Right hindlimb (tissue), 1 donor: Measurements from ENCODE around the gene TNFSF10.
"Not testable (repeated sequence)": the region's sequence is repeated elsewhere in the genome, so short reads cannot be mapped to it uniquely, and the experiment has no call there.

Experiments
- DNase-seq: peaks from one replicate; pipeline ENCODE4 v3.0.0-alpha.2; 2018

The TNFSF10 gene

DNA sequence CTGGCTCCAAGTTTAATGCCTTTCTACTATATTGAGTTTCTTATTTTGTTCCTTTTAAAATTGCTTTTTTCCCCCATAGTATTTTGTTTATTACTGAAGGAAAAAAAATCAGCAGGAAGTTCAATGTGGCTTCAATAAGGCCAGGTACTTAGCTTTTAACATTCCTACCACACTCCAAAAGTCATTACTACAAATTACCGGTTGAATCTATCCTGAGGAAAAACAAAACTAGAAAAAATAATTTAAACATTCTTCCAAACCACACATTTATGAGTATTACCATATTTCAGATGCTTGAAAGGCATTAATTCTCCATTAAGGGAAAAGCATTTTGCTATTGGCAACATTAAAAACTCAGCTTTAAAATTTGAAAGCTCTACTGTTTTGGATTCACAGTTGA is 20.2 kb upstream of the TNFSF10 start:
- DNase-seq: no peak

DNA sequence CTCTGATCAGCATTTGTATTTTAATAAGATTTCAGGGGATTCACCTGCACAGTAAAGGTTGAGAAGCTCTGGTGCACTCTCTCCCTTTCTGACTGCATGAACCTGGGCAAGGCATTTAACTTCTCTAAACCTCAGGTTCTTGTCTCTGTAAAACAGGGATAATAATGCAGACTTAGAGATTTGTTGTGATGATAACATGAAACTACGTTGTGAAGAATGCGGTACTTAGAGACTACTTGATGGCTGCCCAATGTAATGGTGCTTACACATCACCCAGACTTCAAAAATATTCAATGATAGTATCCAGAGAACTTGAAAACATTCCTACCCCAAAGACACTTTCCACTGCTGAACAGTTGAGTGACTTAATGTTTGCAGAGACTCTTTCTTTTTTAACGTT is 19.8 kb upstream of the TNFSF10 start:
- no peak for DNase-seq

DNA sequence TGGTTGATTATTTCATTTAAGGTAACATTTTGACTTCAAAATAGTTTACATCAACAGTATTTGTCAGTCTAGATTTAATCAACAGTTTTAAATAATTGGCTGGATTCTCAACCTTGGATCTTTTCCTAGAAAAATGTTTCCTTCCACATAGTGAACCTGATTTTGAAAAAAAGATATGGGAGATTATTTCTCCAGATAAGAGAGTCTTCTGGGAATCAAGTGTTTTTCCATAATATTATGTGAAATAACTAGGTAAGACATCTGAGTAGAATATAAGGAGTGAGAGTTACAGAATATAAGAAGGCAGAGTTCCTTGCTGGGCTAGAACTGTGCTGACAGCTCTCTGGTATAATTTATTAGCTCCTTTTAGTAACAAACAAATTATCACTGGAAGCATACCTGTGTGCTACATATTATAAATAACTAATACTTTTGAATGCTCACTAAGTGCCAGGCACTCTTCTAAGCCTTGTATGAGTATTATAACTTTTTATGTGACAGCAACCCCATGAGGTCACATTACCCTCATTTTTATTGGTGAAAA is 18.8 kb upstream of the TNFSF10 start:
- no peak for DNase-seq

DNA sequence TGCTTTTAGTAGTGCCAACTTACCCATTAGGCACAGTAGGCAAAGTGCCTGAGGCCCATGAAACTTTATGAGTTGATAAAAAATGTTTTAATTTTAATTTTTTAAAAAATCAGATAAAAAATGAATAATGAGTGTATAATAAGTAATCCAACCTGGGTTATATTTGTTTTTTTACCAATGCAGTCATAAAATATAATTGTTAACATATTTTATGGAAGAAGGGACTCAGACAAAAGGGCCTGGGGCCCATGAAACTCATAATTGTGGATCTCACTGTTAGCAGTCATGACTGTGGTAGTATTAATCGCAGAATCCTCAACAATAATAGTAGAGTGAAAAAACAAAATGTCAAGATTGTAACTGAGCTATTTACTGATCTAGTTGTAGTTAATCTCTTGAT is 16.8 kb upstream of the TNFSF10 start:
- no peak for DNase-seq

DNA sequence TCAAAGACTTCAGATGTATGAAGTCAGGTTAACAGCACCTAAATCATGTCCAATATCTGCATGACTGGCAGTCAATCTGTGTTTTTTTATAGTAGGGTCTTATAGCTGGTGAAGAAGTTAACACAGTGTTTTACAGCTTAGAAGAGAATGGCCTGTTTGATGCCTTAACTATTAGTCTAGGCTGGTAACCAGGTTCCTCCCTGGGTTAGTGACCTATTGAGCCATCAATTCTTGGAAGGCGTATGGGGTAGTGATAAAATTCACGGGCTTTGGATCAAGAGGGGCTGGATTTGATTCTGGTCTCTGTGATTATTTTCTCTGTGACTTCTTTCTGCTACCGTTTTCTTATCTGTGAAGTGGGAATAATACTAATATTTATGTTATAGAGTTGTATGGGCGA is 16.0 kb upstream of the TNFSF10 start:
- no peak for DNase-seq

DNA sequence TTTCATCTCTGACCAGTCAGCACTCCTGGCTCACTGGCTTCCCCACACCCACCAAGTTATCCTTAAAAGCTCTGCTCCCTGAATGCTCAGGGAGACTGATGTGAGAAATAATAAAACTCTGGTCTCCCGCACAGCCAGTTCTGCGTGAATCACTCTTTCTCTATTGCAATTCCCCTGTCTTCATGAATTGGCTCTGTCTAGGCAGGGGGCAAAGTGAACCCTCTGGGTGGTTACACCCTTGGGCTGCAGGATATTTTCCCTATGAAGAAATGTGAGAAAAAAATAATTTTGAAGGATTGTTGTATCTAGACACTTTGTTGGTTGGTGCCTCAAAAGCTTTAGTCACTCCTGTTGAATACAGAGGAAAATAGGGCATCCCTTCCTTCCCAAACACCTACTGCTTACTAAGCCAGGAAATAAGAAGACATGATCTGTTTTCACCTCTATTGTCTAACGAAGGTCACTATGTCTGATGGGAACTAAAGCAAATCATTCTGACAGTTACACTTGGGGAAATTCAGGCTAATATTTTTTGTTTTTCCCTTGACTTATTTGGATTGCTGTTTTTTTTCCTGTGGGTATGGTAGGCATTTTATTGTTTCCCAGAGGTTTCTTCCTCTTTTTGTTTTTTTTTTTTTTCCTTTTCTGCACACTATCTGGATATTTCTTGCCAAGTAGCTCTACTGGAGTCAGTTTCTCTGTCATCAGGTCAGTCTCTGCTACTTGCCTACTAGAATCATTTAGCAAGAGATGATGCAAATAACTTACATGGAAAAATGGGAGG is 15.3 kb upstream of the TNFSF10 start:
- DNase-seq: no peak

DNA sequence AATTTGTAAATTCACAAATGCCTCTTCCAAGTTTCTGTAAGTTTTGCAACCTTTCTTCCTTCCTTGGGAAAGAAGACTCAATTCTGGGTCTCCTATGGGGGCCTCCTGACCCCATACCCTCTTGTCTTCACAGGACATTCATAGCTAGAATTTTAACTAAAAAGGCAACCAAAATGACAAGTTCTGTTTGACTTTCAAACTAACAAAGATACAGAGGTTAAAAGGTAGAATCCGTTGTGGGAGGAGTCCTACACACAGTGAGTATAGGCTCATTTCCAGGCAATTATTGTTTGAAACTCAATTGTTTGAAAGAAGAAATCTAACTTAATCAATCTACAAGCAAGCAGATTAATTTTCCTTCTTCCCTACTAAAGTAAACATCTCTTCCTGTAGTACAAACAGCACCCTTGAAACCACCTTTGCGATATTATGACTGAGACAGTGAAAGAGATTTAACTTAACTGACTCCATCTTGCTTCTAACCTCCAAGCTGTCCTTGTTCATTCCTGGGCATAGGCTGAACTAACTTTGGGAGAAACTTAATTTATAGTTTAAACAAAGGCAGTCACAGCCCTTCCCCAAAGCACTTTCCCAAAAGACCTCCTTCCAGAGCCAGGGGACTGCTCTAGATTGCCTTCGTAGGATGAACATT is 14.4 kb upstream of the TNFSF10 start:
- DNase-seq: no peak

DNA sequence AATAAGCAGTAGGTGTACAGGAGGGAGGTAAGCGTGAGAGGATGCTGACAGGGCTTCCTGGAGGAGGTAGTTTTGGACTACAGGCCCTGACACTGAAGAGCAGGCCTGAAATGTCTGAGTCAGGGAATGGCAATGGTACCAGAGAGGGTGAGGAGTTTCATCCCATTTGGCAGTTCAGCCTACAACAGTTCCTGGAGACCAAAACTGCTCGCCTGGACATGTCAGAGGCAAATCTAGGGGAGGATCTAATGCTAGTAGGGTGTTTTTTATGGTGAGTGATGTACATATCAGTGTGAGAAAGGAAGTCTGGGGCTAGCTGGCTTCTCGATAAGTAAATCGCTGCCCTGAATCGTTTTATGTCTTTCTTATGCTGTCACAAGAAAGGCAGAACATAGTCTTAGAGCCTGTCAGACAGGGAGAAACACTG is 13.8 kb upstream of the TNFSF10 start:
- DNase-seq: no peak

DNA sequence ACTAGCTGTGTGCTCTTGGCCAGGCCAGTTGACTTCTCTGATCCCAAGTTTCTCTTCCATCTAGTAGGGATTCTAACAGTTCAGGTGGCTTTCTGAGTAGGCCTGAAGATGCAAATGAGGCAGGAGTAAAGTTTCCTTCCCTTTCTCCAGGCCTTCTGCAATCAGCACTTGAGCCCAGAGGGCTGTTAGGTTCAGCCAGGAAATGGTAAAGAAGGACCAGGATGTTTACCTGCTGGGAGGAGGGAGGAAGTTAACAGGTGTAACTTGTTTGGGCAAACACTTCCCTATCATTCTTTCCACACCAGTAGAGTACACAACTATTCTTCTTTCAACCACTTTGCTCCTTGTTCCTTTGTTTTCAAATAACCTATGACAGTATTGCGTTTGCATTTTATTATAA is 13.3 kb upstream of the TNFSF10 start:
- no peak for DNase-seq

DNA sequence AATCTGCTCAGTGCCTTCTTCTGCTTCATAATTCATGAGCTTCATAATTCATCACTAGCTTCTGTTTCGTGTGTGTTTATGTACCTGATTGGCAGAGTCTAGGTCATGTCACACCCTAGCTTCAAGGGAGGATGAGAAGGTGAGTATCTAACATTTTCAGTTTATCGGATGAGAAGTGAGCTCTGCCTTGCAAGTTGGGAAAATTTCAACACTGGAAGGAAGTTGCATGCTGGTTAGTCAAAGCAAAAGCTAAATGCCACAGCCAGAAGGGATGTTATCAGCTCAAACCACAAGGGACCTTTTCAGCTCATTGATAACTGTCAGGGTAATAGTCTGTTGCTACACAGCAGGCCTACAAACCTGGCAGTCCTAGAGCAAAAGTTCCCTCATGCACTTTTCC is 7.3 kb upstream of the TNFSF10 start:
- DNase-seq: no peak

DNA sequence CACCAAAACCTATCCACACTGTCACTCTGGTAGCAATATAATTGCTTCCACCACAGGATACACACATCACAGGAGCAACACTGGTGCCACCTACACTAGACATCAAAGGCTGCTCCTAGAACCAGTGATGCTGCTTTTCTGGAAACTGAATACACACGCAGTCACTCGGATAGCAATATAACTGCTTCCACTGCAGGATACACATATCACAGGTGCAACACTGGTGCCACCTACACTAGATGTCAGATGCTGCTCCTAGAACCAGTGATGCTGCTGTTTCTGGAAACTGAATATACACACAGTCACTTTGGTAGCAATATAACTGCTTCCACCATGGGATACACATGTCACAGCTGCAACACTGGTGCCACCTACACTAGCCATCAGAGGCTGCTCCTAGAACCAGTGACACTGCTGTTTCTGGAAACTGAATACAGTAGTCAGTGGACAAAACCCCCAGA is 6.9 kb upstream of the TNFSF10 start:
- DNase-seq: no peak

DNA sequence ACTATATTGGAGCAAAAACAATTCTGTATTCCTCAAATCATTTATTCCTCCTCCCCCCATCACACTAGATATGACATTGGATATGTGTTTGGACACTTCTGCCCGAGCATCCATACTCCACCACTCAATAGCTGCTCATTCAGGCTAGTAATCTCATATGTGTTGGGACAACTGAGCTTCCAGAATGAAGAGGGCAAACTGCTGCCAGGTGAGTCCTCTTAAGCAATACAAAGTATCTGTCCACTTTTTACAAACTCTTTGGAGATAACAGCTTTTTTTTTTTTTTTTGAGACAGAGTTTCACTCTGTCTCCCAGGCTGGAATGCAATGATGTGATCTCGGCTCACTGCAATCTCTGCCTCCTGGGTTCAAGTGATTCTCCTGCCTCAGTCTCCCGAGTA is 5.4 kb upstream of the TNFSF10 start:
- DNase-seq: no peak

DNA sequence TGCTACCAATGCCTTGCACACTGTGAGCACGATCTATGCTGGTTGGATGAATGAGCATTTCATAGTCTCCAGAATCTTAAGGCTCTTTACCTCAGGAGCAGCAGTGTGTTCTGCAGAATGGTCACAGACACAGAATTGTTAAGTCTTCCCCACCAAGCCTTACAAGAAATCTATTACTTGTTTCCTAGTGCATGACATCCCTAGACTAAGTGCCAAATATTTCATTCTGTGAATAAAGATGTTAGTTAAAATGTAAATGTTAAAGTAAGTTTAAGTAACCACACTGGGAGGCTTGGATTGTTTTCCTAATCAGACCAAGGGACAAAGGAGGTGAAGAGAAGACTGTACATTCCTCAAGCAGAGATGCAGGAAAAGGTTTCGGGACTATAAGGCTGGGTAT is 4.1 kb upstream of the TNFSF10 start:
- no peak for DNase-seq

DNA sequence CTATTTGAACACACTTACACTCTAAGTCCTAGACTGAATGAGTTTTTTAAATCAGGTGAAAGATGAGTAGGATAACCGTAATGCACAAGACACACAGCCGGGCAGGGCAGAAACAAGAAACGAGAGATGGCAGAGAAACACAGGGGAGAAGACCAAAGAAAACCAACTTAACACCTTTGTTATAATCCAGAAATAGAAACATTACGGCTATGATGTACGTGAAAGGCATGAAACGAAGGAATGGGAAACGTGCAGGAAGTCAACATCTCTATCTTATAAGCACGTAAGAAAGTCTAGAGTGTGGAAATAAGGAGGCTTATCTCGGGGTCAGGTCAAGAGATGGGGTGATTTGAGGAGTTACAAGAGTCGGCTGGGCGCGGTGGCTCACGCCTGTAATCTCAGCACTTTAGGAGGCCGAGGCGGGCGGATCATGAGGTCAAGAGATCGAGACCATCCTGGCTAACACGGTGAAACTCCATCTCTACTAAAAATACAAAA is 1.9 kb upstream of the TNFSF10 start:
- DNase-seq: no peak

DNA sequence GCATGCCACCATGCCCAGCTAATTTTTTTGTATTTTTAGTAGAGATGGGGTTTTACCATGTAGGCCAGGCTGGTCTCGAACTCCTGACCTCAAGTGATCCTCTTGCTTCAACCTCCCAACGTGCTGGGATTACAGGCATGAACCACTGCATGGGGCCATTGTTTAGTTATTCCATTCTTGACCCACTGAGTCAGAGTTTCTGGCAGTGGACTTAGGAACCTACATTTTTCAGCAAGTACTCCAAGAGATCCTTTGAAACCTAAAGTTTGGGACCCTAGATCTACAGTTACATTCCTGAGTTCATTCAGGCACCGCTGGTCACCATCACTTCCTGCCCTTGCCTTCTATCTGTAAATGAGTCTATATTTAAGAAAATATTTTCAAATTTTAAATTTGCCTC is 1.4 kb upstream of the TNFSF10 start:
- DNase-seq: no peak

DNA sequence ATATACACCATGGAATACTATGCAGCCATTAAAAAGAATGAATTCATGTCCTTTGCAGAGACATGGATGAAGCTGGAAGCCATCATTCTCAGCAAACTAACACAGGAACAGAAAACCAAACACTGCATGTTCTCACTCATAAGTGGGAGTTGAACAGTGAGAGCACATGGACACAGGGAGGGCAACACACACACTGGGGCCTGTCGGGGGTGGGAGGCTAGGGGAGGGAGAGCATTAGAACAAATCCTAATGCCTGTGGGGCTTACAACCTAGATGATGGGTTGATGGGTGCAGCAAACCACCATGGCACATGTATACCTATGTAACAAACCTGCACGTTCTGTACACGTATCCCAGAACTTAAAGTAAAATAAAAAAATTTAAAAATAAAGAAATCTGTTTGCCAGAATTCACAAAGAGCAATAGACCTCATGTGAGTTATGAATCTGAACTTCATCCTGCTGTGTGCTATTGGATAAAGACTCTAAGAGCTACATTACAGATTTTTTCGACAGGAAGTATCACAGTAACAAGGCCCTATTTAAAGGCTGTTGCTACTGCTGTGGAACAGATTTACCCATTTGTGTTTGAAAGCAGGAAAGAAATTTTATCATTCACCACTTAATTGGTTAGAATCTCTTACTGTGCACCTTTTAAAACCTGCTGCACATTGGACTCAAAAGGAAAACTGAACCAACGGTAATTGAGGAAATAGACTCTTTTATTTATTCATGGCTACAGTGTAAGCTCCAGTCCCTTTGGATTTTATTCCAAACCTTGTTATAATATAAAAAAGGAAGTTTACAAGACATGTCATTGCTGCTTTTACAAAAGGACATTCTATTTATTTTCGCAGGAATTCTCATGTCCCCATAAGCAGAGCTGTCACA is 1.1 kb downstream of the TNFSF10 start:
- DNase-seq: not testable (repeated sequence)

DNA sequence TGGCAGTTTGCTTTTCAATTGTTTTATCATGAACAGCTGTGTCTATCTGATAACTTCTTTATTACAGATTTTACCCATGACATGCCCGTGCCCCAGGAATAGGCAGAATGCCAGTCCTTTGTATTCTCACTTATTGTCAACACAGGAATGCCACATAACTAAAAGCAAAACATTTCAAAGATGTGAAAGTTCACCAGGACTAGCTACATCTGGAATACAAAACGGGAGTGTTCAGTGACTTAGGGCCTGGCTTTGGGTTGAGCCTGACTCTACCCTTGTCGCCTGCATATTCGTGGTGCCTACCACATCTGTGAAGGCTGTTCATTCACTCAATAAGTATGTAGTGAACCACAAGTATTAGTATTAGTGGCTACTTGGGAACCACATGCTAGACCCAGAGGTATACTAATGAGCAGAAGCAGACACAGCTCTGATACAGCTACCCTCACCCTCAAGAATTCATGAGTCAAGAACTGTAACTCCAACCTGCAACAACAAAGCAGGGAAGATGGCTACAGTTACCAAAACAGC is 2.9 kb downstream of the TNFSF10 start:
- DNase-seq: no peak

DNA sequence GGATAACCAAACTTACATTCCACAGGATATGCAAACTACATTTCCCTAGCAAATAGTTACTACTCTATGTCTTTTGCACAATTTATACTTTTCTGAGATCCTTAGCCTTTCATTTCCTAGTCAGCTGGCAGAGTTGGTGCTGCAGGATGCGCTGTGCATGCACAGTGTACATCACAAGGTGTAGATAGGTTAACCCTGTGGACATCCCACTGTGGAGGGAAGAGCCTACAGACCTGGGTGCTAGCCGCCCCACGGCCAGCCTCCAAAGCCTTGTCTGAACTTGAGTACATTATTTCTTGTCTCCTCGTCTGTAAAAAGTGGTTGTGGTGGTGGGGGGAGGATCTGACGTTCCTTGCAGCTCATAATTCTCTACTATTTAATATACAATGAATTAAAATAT is 3.5 kb downstream of the TNFSF10 start:
- no peak for DNase-seq

DNA sequence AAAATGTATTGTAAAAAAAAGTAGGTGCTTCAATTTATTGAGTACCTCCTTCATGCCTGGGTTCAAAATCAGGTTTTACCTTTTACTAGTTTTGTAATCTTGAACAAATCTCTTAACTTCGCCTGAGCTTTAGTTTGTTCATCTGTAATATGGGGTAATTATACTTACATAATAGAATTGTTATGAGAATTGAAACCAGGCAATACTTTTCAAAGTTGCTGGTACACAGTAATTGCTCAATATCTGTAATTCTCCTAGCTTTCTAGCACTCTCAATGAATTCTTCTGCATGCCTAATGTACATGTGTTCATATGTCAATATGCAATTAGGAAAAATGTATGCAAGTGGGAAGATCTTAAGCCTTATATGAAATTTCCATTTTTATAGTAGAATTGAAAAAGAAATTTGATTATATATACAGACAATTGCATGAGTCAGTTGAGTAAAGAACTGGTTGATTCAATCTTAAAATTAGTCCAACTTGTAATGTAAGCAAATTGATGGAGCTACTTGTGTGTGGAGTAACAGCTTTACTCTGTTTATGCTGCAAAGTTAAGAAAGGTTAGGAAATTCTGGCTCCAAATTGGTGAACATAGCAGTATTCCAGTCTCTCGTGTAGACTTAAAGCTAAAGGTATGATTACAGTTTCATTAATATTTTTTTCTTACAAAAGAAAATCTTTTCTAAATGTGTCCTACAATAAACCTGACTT is 4.1 kb downstream of the TNFSF10 start:
- DNase-seq: no peak

DNA sequence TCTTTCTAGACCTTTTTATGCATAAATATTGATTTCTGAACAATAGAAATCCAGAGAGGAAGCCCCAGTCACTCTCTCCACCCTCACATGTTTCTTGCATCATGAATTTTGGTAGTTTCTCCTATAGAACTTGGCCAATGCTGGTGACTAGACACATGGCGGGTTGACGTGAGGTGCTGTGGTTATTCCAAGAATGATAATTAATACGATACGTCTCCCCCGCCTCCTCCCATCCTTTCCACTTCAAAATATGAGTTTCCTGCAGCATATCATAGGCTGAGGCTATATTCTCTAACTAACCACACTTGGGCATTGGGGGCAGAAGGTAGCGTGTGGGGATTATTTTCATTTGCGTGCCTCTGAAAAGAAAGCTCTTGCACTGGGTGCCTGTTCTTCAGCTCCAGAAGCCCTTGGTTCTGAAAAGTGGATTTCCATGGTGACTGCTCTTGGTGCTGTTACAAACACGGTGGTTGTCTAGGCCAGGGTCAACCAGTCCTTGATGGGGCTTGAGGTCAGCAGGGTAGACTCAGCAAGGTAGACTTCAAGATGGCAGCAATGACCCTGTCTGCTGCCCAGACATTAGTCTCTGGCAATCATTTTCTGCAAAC is 5.3 kb downstream of the TNFSF10 start:
- no peak for DNase-seq

DNA sequence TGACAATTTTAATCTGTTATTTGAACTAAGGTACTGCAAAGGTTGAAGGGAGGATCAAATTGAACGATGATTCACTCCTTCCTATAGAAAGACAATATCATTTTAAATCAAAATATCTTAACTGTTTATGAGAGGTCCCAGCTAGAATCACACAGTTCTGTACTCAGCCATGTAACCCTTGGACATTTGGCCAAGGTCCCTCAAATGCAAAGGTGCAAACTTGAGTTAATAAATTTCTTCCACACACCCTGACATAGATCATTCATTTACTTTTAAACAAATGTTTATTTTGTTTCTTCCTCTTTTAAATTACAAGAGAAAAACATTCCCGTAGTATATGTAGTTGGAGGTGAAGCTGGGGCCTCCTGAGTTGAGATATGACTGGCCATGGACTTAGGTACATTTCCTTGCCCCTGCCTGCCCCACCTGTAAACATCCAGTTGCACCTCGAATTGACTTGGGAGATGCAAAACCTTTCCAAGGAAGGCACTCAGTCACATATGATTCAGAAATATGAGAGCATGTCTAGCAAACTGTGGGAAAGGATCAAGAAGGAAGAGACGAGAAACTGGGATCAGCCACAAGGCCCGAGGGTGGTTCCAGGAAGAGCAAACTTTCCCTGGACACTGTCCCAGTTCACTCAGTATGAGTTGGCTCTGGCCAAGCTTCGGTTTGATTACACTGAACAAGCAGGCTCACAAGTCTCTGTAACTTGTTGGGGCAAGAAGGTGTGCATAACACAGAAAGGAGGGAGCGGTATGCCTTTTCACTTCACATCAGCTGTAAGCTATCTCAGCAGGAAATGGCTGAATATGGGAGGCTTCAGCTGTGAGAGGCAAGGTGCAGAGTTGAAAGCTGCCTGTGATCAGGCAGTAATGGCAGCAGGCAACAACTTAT is 6.7 kb downstream of the TNFSF10 start:
- DNase-seq: peak; percentile 55
